Hematopoietic multipotent progenitor cell treated with erythropoietin and hydrocortisone succinate and interleukin-3 and kit ligand, for 15 days (in vitro differentiated cells): ENCODE data around the gene SLC45A3.
"Not testable (repeated sequence)": the region's sequence is repeated elsewhere in the genome, so short reads cannot be mapped to it uniquely, and the experiment has no call there.

ENCODE experiments used
- DNase-seq: peaks from one replicate; pipeline ENCODE4 v3.0.0-alpha.2; 2015; ENCODE audit warnings: low spot score

Gene SLC45A3

GRCh38 chr1:205636138-205636530, 44.2 kb downstream of the SLC45A3 start:
- not testable (repeated sequence) for DNase-seq

- no peak for DNase-seq
Measured at GRCh38 chr1:205633421-205633976, 46.8 kb downstream of the SLC45A3 start.

DNA sequence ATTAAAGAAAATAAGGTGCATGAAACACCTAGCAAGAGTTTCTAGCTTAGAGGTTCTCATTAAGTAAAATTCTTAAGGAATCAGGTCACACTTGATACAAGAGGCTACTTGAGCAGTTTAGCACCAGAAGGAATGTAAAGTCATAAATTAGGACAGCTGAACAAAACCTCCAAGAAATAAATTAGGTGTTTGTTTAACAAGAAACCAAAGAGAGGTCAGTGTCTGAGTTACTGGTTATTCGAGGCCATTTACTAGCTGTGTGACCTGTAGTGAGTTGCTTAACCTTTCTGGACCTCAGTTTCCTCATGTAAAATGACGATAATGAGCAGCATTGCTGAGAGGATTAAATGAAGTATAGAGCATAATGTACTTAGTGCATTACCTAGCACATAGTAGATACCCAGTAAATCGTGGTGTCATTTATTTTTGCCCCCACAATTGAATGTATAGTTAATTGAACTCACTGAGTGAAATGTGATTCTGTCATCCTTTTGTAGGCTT, 47.6 kb downstream of the SLC45A3 start:
- DNase-seq = no peak

- peak; percentile 97 for DNase-seq
Measured at GRCh38 chr1:205631768-205632668, 48.3 kb downstream of the SLC45A3 start, which contains the start of gene ELK4. ELK4 (minus strand) TSS chr1:205632011; CDS start chr1:205623882, 8,129 bp downstream.

GRCh38 chr1:205631010-205631767, 49.1 kb downstream of the SLC45A3 start:
- peak; percentile 51 for DNase-seq

GRCh38 chr1:205630651-205631009, 49.7 kb downstream of the SLC45A3 start:
- DNase-seq = no peak

DNA sequence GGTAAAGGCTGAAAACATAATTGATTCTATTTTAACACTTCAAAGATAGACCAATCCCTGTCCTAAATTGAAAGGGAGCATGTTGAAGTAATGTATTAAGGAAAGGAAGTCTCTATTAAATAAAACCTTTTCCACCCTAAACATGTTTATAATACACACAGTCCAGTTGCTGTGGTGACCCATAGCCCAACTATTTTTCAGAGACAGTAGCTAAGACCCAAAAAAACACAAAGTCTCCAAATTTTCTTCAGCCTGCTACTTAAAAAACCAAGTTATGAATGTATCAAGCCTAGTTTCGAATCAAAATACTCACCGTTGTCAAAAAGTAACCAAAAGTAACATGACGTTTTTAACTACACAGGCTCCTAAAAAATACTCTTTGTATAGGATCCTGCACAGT, 50.1 kb downstream of the SLC45A3 start:
- DNase-seq = no peak

DNA sequence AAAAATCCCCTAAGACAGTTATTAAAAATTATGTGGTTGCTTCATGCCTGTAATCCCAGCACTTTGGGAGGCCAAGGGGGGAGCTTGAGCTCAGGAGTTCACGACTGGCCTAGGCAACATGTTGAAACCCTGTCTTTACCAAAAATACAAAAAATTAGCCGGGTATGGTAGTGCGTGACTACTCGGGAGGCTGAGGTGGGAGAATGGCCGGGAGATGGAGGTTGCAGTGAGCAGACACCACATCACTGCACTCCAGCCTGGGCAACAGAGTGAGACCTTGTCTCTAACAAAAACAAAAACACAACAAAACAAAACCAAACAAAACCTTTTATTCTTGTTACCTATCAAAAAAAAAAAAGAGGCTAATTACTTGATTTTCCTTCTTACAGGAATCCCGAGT, 50.6 kb downstream of the SLC45A3 start:
- no peak for DNase-seq

DNA sequence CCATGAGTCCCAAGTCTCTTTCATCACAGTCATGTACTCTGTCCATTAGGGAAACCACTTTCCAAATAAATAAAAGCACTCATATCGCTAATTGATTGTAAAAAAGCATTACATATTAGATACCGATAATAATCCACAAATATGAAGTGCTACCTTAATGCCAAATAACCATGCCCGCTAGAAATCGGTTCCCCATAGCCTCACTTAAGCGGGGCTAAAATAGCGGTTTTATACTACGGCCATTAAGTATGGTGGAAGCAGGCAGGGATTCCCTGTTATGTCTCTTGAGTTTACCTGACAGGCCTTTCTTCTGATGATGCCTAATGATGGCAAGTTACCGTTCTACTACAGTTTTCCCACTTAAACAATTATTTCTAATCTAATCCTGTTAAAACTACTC, 52.4 kb downstream of the SLC45A3 start:
- DNase-seq = no peak

- DNase-seq = no peak
Measured at GRCh38 chr1:205626216-205626615, 54.1 kb downstream of the SLC45A3 start.

- DNase-seq = no peak
Measured at GRCh38 chr1:205623646-205624045, 56.7 kb downstream of the SLC45A3 start.

DNA sequence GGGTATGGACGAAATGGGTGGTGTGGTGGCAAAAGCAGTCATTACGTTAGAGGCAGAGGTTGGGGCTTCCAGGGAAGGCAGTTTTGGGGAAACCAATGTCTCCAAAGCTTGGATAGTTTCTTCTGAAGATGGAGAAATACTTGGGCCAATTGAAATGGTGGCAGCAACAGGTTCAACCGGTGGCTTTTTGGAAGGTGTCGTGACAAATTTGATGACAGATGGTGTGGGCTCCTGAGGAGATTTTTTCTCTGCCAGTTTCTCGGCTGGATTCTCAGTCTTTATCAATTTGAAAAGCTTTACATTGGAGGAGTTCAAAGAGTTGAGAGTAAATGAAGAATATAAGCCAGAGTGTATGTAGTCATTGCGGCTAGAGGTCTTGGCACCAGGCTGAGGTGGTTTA, 60.0 kb downstream of the SLC45A3 start:
- DNase-seq = no peak

- no peak for DNase-seq
Measured at GRCh38 chr1:205619376-205619775, 60.9 kb downstream of the SLC45A3 start.

DNA sequence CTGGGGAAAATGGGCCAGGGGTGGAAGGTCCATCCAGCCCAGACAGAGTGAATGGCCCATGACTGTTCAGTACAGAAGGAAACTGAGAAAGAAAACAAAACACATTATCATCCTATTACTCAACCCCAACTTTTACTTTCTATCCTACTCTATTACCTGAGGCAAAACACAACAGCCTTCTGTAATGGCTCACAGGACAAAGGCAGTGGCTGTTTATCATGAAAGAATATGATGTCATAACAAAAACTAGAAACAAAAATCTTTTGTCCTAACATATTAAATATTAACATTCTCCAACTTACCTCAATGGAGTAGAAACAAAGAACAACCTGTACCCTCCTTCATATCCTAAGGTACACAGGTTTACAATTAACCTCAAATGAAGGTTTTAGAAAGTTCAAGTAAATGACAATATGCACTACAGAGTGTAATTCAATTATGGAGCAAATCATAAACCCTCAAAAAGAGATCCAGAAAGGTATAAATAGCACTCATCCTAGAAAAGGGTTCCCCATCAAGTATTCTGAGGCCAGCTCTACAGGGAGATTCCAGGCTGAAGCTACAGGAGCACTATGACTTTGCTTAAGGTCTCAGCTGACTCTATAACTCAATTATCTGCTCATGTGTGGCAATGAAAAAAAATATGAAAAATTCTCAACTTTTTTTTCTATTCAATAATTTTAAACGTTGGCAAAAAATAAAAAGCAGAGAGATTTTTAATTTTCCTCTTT, 63.6 kb downstream of the SLC45A3 start:
- DNase-seq = no peak

- no peak for DNase-seq
Measured at GRCh38 chr1:205615789-205616188, 64.5 kb downstream of the SLC45A3 start.

DNA sequence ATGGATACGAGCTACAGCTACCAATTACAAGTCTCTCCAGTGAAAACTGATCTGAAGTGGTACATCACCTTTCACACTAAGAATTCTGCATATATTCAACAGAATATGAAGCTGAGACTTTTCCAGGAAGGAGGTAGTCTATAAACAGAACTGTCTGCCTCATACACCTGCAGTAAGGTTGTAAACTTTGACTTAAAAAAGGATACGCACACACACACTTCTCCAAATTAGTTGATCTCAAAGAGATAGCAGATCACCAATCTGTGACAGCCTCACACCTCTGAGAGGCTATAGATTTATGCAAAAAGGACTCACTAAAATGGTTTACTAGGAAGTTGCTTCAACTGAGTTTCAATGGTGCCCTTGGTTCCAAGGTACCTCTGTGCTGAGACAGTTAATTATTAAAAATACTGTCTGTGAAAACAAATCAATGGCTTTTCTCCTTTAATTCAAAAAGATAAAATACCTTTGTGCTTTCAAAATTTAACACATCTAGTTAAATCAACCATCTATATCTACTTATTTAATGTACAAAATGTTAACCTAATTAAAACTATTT, 66.4 kb downstream of the SLC45A3 start:
- no peak for DNase-seq

- DNase-seq = no peak
Measured at GRCh38 chr1:205612556-205612955, 67.8 kb downstream of the SLC45A3 start.

GRCh38 chr1:205612104-205612503, 68.2 kb downstream of the SLC45A3 start:
- no peak for DNase-seq

DNA sequence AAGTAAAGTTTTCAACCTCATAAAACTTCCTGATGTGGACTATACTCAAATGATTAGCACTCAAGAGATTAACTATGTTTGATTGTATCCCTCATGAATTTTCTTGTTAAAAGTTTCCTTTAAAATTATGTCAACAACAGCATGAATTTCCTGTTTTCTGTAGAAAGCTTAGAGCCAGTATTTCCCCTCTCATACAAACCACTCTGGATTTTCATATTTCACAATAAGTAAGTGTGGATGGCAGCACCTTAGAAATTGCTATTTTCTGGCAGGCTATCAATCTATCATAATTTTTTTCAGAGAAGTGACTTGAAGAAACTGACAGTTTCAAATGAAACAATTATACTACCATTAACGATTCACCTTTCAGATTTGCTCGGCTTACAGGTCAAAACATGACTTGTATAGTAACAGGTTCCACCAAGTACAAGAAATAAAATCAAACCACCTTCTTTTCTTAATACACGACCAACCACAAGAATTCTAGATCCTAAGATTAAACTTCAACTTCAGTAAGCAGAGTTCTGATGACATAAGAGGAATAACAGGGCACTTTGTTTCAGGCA, 69.3 kb downstream of the SLC45A3 start:
- no peak for DNase-seq

- no peak for DNase-seq
Measured at GRCh38 chr1:205610036-205610435, 70.3 kb downstream of the SLC45A3 start.
